HG03558 (cell line): Measurements from ENCODE around the gene ZBTB38.

Source experiments
- ATAC-seq: cut with Tn5 transposase; IDR thresholded peaks from one replicate; pipeline ENCODE4 v1.9.1; 2021; ENCODE audit warnings: moderate number of reproducible peaks; ENCODE audit not compliant: unreplicated experiment; ENCODE audit errors: extremely low read depth

ZBTB38 gene

GRCh38 chr3:141337991-141338390, 30.3 kb upstream of the ZBTB38 start:
- no peak for ATAC-seq

GRCh38 chr3:141338881-141339280, 29.4 kb upstream of the ZBTB38 start:
- ATAC-seq, result no peak

GRCh38 chr3:141341536-141341935, 26.8 kb upstream of the ZBTB38 start:
- no peak for ATAC-seq

- ATAC-seq, result no peak
These were observed 25.9 kb upstream of the ZBTB38 start for GRCh38 chr3:141342386-141342785.

- ATAC-seq, result no peak
These were observed 25.2 kb upstream of the ZBTB38 start for GRCh38 chr3:141343077-141343476.

- no peak for ATAC-seq
These were observed 24.4 kb upstream of the ZBTB38 start for GRCh38 chr3:141343865-141344271.

GRCh38 chr3:141345528-141345927, 22.8 kb upstream of the ZBTB38 start:
- ATAC-seq, result no peak

DNA sequence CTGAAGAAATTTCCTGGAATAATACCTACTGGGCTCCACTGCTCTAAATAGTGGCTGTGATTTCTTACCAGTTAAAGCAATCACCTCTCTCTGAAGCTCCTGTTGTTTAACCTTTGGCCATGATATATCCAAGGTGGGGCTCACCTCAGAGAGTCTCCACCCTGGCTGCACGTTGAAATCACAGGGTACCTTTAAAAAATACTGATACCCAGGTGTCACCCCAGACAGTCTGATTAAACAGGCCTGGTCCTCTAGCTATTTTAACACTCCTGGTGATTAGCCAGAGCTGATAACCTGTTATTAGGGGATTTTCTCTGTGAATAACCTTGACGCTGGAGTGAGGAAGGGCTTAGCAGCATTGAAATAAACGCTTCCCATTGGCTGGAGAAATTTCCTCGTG, 22.3 kb upstream of the ZBTB38 start:
- ATAC-seq, result no peak

- ATAC-seq, result no peak
These were observed 21.9 kb upstream of the ZBTB38 start for GRCh38 chr3:141346418-141346817.

- no peak for ATAC-seq
These were observed 21.5 kb upstream of the ZBTB38 start for GRCh38 chr3:141346839-141347238.

DNA sequence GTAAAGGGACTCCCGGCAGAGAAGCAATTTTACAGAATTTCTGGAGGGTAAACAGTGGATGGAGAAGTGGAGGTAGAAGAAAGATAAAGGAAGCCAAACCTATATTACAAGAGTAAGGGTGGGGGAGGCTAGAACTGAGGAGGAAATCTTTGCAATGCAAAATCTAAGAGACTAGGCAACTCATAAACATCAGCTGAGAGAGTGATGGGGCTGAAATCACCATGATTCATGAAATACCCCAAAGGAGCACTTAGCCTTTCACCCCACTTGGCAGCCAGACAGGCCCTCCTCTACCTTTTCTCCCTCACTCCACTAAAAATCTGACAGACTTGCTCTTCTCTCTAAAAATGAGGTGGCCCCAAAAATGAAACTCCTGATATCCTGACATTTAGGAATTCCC, 19.5 kb upstream of the ZBTB38 start:
- no peak for ATAC-seq

- no peak for ATAC-seq
These were observed 18.6 kb upstream of the ZBTB38 start for GRCh38 chr3:141349711-141350110.

GRCh38 chr3:141350666-141351065, 17.6 kb upstream of the ZBTB38 start:
- no peak for ATAC-seq

DNA sequence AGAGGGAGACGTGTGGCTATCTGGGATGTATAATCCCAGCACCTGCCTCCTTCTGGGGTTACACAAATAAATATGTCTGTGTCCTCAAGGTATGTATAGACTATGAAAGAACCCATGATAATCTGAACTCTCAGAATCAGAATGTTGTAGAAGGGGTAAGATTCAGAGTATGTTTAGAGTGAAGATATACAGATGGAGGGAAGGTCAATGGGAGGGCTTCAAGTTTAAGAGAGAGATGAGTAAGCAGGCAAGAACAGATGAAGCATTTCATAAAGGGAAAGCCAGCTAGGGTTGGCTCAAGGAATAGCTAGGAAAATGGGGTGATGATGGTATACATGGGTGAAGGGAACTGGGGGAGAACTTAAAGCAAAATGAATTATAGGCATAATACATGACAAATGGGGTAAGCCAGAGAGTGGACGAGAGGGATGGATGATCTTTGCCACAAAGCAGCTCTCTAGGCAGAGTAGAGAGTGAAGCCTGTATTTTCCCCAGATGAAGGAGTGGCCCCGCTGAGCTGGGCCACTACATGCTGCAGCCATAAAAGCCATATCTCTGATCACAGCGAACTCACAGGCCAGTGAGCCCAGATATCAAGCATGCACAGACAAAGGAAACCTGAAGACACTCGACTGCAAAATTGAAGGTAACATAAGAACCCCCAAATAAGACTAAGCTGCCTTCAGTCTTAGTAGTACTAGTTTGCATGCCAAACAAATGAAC, 15.9 kb upstream of the ZBTB38 start:
- no peak for ATAC-seq

DNA sequence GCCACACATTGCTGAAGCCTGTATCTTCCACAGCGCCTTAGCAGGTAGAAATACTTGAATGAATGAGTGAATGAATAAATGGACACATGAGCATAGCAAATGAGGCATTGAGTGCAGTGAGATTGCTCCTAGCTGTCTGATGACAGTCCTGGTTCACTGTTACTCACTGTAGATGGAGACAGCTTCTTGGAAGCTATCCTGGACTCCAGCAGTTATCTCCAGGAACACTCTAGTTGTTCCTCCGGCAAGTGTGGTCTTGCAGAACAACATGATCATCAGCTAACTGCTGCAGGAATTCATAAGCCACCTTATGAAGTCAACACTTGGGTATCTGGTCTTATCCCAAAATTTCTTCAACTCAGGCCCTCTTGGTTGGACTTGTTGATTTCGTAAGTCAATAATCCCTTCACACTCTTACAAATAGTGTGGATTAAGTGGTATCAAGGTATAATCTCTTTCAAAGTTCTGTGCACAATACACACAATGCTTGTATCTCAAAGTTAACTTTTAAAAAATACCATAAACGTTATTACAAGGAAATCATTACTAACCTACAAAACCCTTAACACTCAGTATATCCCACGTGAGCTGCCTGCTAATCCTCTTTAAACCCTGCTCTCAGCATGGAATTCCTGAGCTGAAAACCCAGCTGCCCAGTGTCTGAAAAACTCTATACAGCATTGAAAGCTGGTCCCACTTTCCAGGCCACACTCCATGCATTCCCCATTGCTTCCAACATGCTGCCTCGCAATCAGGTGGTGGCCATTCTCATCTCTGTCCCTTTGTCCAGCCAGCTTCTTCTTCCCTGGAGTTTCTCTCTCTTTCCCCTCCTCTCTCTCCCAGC, 14.4 kb upstream of the ZBTB38 start:
- no peak for ATAC-seq

DNA sequence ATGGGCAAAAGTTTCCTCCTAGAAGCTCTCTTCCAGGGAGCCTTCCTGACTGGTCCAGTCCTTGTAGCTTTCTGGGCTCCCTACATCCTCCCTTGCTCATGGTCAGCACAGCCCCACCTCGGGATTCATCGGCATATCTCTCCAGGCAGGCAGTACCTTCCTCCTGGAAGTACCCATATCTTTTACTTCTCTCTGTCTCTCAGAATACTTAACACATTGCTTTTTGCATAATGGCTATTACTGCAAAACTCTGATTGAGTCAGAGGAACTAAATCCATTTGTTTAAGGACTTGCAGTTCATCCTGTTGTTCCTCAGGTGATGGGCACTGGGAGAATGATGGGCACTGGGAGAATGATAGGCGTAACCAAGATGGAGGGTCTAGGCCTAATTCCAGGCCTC, 13.8 kb upstream of the ZBTB38 start:
- ATAC-seq, result no peak

DNA sequence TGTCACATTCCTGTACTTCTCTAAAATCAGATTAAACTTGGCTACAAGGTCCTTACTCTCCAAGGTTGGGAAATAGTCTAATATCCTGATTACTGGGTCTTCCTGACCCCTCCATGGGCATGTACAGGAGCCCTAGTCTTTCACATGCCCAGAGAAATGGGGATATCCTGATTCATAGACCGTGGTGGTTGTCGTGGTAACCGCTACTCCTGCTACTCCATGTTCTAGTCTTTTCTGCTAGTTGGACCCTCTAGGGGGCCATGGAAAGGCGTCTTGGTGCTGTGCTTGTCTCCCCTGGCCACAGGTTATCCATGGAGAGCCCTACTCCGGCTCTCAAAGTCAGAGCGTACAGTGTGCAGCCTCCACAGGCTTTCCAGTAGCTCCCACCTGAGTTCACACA, 13.1 kb upstream of the ZBTB38 start:
- no peak for ATAC-seq

DNA sequence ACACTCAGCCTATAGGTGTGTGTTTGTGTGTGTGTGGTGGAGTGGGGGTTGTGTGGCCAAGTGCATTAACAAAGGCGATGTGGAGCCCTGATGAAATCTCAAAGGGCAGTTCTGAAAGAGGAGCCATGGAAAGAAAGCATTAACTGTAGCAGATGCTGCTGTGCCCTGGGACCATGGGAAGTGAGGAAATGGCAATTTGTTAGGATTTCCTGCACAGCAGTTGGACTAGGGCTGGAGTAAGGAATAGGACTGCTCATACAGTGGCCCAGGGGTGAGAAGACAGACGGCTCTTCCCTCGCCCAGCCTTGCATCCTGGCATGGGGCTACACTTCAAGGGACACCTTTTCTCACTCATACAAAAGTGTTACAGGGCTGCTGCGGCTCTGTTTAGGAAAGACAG, 12.3 kb upstream of the ZBTB38 start:
- no peak for ATAC-seq

- no peak for ATAC-seq
These were observed 7.3 kb upstream of the ZBTB38 start for GRCh38 chr3:141360888-141361598.

DNA sequence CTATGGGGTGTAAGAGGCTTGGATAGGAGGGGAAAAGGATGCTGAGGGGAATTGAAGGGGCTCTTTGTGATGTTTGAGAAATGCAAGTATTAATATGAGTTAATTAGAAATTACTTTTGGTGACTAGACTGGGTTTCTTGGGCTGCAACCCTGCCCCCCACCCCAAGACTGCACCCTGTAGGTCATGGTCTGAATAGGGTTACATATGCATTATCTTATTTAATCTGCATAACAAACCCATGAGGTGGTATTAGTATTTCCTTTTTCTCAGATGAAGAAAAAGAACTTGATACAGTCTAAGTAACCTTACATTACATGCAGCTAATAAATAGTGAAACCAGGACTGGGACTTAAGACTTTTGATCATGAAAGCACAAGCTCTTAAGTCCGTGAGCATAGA, 5.6 kb upstream of the ZBTB38 start:
- ATAC-seq, result no peak

DNA sequence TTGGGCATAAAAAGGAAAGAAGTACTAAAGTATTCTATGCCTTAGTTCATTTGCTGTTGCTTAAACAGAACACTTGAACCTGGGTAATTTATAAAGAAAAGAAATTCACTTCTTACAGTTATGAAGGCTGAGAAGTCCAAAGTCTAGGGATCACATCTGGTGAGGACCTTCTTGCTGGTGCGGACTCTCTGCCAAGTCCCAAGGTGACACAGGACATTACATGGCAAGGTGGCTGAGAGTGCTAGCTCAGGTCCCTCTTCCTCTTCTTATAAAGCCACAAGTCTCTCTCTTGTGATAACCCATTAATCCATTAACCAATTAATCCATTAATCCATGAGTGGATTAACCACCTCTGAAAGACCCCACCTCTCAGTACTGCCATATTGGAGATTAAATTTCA, 3.1 kb upstream of the ZBTB38 start:
- no peak for ATAC-seq
